GM15510 (cell line): Measurements from ENCODE around the gene PPID.

ENCODE experiments used
- POLR2A ChIP-seq: IDR thresholded peaks from 3 replicates; pipeline ENCODE4 v1.6.1; 2011; ENCODE audit warnings: borderline replicate concordance; ENCODE audit not compliant: insufficient read length; ENCODE audit errors: extremely low read depth

The PPID gene

DNA sequence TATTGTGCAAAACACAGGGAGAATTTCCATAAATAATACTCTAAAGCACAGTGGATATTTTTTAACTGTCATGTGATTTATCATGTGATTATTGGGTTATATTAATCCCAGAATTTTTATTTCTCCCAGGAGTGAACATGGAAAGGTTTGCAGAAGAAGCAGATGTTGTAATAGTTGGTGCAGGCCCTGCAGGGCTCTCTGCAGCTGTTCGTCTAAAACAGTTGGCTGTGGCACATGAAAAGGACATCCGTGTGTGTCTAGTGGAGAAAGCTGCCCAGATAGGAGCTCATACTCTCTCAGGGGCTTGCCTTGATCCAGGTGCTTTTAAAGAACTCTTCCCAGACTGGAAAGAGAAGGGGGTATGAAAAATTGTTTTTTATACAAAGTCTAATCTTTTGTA lies 41.1 kb downstream of the PPID start:
- no peak for TF ChIP-seq POLR2A

GRCh38 chr4:158681629-158682028 lies 41.6 kb downstream of the PPID start:
- no peak for TF ChIP-seq POLR2A

- no peak for TF ChIP-seq POLR2A
These were observed 44.4 kb downstream of the PPID start for GRCh38 chr4:158678767-158679166.

- TF ChIP-seq POLR2A = no peak
These were observed 47.1 kb downstream of the PPID start for GRCh38 chr4:158676076-158676475.

DNA sequence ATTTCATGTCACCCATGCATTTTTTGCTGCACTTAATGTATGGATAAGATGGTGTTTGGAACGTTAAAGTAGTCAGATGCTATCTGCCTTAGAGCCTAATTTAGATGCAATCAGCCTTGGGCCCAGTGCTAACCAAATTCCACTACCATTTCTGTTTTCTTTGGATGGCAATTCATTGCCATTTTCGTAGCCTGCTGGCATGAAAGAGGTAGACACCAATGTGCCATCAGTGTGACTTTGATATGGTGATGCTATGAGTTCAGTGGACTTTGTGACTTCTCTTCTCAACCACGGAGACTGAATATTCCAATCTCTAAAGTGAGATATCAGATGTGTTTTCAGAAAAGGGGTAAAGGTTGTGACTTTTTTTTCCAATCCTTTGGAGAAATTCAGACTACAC lies 49.6 kb downstream of the PPID start:
- TF ChIP-seq POLR2A = no peak

DNA sequence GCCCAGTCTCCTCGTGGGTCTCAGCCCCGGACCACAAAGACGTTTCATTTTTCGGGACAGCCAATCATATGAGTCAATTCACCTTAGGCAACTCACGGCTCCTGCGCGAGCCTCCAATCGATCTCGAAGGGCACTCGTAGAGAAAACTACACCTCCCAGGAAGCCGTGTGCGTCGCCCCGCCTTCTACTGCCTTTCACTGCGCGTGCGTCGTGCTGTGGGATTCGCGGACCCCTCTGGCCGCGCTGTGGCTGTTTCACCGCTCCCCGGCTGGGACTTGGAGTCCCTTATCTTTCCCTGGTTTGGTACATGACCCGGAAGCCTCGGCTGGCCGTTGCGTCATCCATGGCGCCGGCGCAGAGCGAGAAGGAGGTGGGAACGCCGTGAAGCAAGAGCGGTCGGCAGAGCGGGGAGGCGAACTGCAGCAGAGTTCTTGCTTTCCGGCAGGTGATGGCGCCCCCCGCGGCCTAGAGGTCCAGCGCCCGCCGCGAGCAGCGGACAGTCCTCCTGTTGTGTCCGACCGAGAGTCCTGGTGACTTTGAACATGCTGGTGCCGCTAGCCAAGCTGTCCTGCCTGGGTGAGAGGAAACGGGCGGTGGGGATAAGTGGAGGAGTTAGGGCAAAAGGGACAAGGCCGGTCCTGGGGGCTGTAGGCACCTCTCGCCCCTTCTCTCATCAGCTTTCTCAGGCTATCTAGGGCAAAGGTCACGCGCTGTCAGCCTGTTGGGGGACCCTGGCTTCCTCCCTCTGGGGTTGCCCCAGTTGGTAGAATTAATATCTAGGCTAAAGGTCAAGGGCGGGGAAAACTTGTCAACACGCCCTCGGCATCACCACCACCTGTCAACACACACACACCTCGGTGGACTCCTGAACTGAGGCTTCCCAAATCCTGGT lies 51.0 kb downstream of the PPID start, which contains the start of gene ETFDH:
TSS of gene ETFDH (plus strand) at position 382 of the 892 bp plus-strand sequence. CDS start at position 543, 161 bp downstream.
- TF ChIP-seq POLR2A = peak; percentile 45

DNA sequence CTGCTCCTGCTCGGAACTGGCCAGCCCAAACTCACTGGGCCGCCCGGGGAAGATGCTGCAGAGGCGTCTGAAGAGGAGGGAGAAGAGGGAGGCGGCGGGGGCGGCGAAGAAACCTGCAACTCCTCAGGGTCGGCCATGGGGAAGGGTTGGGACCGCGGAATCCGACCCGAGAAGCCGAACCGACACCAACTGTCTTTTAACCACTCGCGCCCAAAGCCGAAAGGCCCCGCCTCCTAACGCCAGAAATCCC lies 51.6 kb downstream of the PPID start, which contains the start of gene C4orf46:
TSS of gene C4orf46 (minus strand) at position 223 of the 250 bp plus-strand sequence. CDS start at position 137, 86 bp downstream.
- TF ChIP-seq POLR2A = peak; percentile 45

DNA sequence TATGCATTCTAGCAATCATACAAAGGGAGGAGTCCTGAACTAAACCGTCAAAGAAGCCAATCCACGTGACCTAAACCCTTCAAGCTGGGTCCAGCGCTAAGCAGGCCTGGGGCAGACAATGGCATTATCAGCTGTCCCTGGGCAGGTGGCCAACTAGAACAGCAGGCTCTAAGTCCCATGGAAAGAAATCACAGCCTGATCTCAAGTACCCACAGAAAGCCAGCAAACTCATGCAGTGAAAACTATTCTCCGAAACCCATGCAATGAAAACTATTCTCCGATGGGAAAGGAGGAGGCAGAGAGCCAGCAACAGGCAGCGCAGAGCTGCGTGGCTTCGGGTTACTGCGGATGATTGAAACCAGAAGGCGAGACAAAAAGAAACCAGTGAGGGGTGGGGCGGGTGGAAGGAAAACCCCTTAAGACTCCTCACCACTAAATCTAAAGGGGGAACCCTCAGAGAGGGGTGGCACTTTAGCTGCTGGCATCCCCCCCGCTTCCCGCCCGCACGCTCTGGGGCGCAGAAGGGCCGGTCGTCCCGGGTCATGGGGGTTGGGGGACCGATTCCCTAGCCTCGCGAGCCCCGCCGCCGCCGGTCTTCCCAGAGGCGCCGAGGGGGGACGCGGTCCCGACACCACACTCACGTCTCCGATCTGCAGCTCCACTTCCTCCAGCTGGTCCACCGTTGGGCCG lies 52.1 kb downstream of the PPID start:
- peak; percentile 18 for TF ChIP-seq POLR2A

- TF ChIP-seq POLR2A = no peak
These were observed 53.9 kb downstream of the PPID start for GRCh38 chr4:158669310-158669709.

DNA sequence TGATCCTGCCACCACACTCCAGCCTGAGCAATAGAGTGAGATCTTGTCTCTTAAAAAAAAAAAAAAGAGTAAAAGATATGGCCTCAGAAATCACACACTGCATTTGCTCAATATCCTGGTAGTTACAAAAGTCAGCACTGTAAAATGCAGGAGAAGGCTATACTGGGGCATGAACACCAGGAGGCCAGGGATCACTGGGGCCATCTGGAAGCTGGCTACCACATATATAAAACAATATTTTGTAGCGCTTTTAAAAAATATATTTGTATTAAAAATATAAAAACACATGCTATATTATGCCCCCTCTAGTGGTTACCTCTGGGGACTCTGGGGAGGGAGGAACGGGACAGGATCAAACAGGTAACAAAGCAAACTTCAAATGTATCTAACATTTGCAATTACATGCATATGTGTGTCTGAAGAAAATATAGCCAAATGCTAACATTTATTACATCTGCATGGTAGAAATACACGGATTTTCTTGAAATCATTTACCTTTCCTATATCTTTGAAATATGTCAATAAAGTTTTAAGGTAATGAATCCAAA lies 55.5 kb downstream of the PPID start:
- no peak for TF ChIP-seq POLR2A

DNA sequence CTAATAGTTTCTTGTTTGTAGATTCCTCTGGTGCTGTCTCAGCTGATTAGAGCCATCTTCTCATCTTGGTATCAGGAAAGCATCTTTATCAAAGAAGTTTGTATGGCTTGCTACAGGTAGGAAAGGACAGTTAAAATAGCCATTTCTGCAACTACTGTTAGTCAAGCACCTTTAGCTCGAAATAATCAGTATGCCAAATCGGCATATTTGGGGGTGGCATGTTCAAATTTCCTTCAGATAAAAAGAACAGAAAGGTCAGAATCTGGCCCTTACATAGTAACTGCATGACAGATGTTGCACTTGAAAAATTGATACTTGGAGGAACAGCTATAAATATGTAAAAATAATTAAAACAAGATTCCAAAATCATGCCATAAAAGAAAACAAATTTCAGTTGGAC lies 56.3 kb downstream of the PPID start:
- no peak for TF ChIP-seq POLR2A

DNA sequence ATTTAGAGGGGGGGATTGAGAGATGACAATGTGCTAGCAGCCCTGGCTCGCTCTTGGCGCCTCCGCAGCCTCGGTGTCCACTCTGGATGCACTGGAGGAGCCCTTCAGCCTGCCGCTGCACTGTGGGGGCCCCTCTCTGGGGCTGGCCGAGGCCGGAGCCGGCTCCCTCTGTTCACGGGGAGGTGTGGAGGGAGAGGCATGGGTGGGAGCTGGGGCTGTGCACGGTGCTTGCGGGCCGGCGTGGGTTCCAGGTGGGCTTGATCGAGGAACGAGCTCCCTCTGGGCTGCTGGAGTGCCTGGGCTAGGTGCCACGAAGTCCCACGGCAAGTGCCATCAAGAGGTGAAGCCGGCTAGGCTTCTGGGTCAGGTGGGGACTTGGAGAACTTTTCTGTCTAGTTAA lies 58.4 kb downstream of the PPID start:
- TF ChIP-seq POLR2A = no peak
